Stimulated activated CD8-positive, alpha-beta memory T cell treated with anti-CD3 and anti-CD28 coated beads, Interleukin-15, amount 100 ng/mL, for 24 hours (primary cell): Measurements from ENCODE around the gene PZP.
"Not testable (repeated sequence)": the region's sequence is repeated elsewhere in the genome, so short reads cannot be mapped to it uniquely, and the experiment has no call there.

Experiments
- DNase-seq: peaks from one replicate; pipeline ENCODE4 v3.0.0-alpha.2; 2020; ENCODE audit warnings: low read depth

Gene PZP

GRCh38 chr12:9208229-9208628 lies at the start of gene PZP:
PZP (minus strand) TSS chr12:9208395; CDS start chr12:9208341, 54 bp downstream.
- DNase-seq = no peak

DNA sequence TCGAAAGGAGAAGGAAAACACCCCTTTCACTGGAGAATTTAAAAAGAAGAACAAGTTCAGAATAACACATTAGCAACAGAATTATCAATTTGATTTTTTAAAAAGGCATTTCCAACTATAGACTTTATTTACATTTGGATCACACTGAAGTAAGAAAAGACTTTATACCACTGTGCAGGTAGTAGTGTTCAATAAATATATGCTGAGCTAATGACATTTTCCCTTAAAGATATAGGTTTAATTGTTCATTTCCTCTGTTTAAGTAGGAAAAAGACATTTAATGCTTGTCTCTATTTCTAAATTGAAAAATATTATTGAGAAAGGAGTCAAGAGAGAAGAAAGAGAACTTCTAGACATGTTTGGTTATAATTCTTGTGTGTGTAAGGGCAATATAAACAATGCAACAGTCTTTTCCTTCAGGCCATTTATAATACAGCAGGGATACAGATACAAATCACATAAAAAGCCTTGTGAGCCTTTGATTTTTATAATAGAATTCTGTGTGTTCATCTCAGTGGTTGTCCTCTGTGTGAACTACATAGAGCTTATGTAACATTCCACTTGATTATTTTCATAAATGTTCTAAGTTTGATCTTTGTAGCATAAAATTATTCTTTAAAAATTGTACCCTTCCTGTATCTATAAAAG lies 48.7 kb upstream of the PZP start:
- no peak for DNase-seq

GRCh38 chr12:9256341-9256740 lies 48.1 kb upstream of the PZP start:
- no peak for DNase-seq

GRCh38 chr12:9255837-9256236 lies 47.6 kb upstream of the PZP start:
- DNase-seq = no peak

GRCh38 chr12:9253464-9253863 lies 45.3 kb upstream of the PZP start:
- DNase-seq = no peak

GRCh38 chr12:9252791-9253190 lies 44.6 kb upstream of the PZP start:
- not testable (repeated sequence) for DNase-seq

DNA sequence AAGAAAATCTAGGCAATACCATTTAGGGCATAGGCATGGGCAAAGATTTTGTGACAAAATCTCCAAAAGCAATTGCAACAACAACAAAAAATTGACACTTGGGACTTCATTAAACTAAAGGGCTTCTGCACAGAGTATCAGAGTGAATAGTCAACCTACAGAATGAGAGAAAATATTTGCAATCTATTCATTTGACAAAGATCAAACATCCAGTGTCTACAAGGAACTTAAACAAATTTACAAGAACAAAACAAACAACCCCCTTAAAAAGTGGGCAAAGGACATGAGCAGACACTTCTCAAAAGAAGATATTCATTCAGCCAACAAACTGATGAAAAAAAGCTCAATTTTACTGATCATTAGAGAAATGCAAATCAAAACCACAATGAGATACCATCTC lies 44.1 kb upstream of the PZP start:
- DNase-seq = no peak

DNA sequence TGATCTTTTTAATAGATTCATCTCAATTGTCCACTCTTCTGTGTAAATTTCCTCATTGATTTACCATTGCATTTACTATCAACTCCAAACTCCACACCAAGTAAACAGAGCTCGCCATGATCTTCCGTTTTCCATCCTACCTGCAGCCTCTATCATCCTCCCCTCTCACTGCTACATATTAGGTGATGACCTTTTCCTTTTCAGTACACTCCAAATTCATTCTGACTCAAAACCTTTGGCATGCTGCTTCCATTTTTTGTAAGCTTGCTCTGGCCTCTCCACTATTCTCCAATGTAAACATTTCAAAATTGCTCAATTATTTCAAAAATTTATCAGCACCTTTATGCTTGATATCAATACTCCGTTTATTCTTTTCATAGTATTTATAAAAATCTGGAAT lies 40.2 kb upstream of the PZP start:
- DNase-seq = no peak

- DNase-seq = no peak
Observed at GRCh38 chr12:9244894-9245293, 36.7 kb upstream of the PZP start.

- DNase-seq = no peak
Observed at GRCh38 chr12:9243999-9244649, 35.9 kb upstream of the PZP start.

DNA sequence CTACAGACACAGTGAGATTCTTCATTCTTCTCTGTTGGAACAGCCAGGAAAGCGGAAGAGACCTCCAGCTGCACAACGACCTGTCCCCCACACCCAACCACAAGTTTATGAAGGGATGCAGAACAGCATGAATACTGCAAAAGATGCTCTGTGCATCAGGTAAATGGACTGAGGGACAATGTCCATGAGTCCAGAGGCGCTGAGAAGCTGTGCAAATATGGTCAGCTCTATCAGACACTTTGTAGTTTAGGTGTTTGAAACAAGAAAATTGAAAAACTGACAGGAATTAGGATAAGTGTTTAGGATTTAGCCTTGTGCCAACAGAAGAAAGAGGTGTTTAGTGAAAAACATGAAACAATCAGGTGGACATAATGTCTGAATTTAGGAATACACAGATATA lies 33.1 kb upstream of the PZP start:
- no peak for DNase-seq

DNA sequence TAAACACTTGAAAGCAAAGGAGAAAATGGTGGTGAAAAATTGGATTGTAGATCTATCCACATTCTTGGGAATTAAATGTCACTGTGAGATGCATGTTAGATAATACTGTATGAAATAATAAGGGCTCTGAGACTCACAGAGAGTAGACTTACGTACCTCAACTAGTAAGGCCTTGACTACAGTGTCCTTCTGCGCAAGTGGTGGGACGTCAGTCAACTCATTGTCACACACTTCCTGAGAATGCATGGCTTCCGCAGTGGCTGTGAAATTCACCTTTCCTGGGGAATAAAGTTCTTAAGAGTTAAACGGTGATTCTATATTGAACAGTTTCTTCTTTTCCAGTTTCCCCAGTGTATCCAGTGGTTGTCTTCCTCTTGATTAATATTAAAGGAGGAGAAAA lies 32.6 kb upstream of the PZP start:
- DNase-seq = no peak

DNA sequence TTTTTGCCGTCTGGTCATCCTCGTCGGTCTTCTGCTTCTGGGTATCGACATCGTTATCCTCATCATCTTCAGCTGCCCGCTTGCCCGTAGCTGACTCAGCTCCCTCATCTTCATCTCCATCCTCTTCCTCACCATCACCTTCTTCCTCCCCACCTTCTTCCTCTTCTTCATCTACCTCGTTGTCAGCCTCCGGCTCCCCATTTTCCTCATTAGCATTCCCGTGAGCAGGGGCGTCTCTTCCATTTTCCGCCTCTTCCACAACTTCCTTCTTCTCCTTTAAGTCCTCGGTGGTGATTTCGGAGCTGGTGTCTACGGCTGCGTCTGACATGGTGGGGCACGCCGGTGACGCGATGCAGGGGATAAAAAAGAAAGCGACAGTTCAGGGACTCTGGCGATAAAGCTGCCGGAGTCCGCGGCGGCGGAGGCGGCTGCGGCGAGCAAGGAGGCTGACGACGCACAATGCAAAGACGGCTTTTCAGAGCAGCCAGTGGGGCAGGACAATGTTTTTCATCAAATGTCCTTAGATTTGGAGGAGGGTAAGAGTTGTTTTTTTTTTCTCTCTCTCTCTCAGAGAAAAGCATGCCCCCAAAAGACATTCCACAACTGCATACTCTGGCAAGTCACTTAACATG lies 31.9 kb upstream of the PZP start:
- DNase-seq = peak; percentile 6

DNA sequence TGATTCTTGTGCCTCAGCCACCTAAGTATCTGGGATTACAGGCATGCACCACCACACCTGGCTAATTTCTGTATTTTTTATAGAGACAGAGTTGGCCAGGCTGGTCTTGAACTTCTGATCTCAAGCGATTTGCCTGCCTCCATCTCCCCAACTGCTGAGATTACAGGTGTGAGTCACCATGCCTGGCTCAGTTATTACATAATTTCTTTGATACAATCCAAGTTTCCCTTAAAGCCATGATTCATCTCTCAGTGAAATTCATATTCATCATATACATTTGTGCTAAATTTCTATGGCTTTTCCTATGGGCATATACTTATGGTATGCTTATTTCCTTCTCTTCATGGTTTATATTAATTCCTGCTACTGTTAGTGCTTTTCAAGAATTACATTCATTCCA lies 29.1 kb upstream of the PZP start:
- DNase-seq = no peak

- no peak for DNase-seq
Observed at GRCh38 chr12:9235519-9235918, 27.3 kb upstream of the PZP start.

DNA sequence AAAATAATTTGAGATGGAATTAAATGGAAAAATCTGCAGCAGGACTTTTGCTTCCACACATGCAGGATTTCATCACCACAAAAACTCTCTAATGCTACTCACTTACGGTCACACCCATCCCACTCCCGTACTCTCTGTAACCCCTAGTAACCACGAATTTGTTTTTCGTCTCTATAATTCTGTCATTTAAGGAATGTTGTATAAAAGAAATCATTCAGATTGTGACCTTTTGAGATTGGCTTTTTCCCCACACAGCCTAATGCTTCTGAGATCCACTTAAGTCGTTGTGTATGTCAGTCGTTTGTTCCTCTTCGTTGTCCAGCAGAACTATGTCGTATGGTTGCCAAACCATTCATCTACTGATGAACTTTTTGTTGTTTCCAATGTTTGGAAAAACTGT lies 19.8 kb upstream of the PZP start:
- no peak for DNase-seq

DNA sequence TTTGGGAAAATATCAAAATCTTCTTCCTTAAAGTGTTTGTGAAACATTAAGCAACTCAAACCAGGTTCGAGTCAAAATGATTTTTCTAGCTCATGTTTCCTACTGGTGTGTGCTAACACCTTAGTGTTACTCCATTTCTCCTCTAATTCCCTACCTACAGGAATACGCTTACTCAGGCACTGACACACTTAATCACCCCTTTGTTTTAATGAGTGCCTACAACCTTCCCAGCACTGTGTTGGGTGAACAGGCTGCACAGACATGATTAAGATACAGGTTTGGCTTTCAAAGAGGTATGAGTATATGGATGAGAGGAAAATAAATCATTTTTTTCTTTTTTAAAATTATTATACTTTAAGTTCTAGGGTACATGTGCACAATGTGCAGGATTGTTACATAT lies 15.6 kb upstream of the PZP start:
- no peak for DNase-seq

GRCh38 chr12:9221483-9221882 lies 13.3 kb upstream of the PZP start:
- no peak for DNase-seq

GRCh38 chr12:9221011-9221410 lies 12.8 kb upstream of the PZP start:
- DNase-seq = not testable (repeated sequence)

DNA sequence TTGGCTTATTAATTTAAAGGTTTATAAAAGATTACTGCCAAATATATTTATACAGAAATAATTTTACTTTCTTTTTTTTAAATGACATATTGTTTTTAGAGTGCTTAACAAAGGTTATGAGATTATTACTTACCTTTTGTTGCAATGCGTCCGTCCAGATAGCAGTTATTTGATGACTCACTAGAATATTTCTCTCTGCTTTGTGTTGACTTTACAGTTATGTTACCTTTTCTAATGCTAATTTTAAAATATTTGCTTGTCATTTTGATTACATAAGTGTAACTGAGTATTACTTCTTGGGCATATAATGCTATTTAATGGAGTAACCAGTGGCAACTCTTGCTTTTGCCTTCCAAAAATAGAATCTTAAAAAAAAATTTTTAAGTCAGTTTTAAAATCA lies 6.3 kb upstream of the PZP start:
- DNase-seq = no peak

DNA sequence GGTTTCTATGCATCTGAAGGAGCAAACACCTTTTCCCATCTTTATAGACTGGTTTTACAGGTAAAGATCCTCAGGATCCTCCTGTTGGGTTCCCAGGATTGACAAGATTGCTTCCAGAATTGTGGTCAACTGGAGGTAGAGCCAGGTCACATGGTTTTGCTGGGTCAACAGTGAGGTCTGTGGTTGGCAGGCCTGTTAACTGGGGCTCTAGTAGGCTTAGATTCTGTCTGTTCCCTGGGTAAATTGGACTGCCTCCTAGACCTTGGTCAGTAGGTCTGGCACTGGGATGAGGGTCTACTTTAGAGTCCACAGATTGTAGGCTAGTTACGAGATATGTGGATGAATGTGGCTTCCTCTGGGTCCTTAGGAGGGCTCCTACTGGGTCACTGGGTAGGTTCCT lies 3.5 kb upstream of the PZP start:
- no peak for DNase-seq

- no peak for DNase-seq
Observed at GRCh38 chr12:9204380-9204779, 3.8 kb downstream of the PZP start.

DNA sequence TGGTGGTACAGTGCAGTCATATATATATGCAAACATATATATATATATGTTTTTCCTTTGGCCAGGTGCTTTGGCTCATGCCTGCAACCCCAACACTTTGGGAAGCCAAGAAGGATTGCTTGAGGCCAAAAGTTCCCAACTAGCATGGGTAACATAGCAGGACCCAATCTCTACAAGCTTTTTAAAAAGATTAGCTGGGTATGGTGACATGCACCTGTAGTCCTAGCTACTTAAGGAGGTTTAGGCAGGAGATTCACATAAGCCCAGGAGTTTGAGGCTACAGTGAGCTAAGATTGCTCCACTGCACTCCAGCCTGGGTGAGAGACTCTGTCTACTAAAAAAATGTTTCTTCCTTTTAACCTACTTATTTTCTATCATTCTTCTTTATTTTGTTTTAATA lies 10.2 kb downstream of the PZP start:
- DNase-seq = no peak

- no peak for DNase-seq
Observed at GRCh38 chr12:9184276-9184675, 23.9 kb downstream of the PZP start.
